GM19395 (cell line): ENCODE measurements around the gene PLG.
A peak's percentile ranks its signal among the peaks of the same experiment; 100 is the strongest.
"Not testable (repeated sequence)": the region's sequence is repeated elsewhere in the genome, so short reads cannot be mapped to it uniquely, and the experiment has no call there.

ENCODE experiments used
- ATAC-seq: cut with Tn5 transposase; IDR thresholded peaks from one replicate; pipeline ENCODE4 v1.9.1; 2021; ENCODE audit warnings: mild to moderate bottlenecking, moderate library complexity; ENCODE audit not compliant: unreplicated experiment

Gene PLG

GRCh38 chr6:160774399-160774798 is 72.4 kb downstream of the PLG start:
- no peak for ATAC-seq

GRCh38 chr6:160775792-160776580 is 73.9 kb downstream of the PLG start:
- ATAC-seq = peak; percentile 76

- not testable (repeated sequence) for ATAC-seq
Observed at GRCh38 chr6:160779095-160779494, 77.1 kb downstream of the PLG start.

- not testable (repeated sequence) for ATAC-seq
Observed at GRCh38 chr6:160780656-160781055, 78.6 kb downstream of the PLG start.

GRCh38 chr6:160781298-160781697 is 79.3 kb downstream of the PLG start:
- no peak for ATAC-seq

GRCh38 chr6:160782228-160782627 is 80.2 kb downstream of the PLG start:
- no peak for ATAC-seq

GRCh38 chr6:160783741-160784140 is 81.7 kb downstream of the PLG start:
- ATAC-seq = no peak

GRCh38 chr6:160788126-160788525 is 86.1 kb downstream of the PLG start:
- ATAC-seq = not testable (repeated sequence)

- no peak for ATAC-seq
Observed at GRCh38 chr6:160788806-160789205, 86.8 kb downstream of the PLG start.

GRCh38 chr6:160789263-160790027 is 87.4 kb downstream of the PLG start:
- ATAC-seq = no peak

GRCh38 chr6:160790028-160790792 is 88.2 kb downstream of the PLG start:
- ATAC-seq = peak; percentile 61

GRCh38 chr6:160791459-160791858 is 89.4 kb downstream of the PLG start:
- ATAC-seq = peak; percentile 56

GRCh38 chr6:160791981-160792418 is 90.0 kb downstream of the PLG start:
- ATAC-seq = peak; percentile 22

GRCh38 chr6:160792708-160793107 is 90.7 kb downstream of the PLG start:
- no peak for ATAC-seq

- no peak for ATAC-seq
Observed at GRCh38 chr6:160793652-160794051, 91.6 kb downstream of the PLG start.

GRCh38 chr6:160795721-160796120 is 93.7 kb downstream of the PLG start:
- ATAC-seq = no peak

GRCh38 chr6:160798625-160799024 is 96.6 kb downstream of the PLG start:
- no peak for ATAC-seq

- ATAC-seq = no peak
Observed at GRCh38 chr6:160799801-160800506, 97.9 kb downstream of the PLG start.

- ATAC-seq = no peak
Observed at GRCh38 chr6:160801418-160801817, 99.4 kb downstream of the PLG start.

- ATAC-seq = not testable (repeated sequence)
Observed at GRCh38 chr6:160802049-160802448, 100.0 kb downstream of the PLG start.
